HG02943 (cell line): ENCODE results near the gene HNRNPR.

Experiments
- ATAC-seq: cut with Tn5 transposase; IDR thresholded peaks from one replicate; pipeline ENCODE4 v1.9.1; 2021; ENCODE audit warnings: mild to moderate bottlenecking, low read depth, moderate library complexity; ENCODE audit not compliant: unreplicated experiment

HNRNPR gene

DNA sequence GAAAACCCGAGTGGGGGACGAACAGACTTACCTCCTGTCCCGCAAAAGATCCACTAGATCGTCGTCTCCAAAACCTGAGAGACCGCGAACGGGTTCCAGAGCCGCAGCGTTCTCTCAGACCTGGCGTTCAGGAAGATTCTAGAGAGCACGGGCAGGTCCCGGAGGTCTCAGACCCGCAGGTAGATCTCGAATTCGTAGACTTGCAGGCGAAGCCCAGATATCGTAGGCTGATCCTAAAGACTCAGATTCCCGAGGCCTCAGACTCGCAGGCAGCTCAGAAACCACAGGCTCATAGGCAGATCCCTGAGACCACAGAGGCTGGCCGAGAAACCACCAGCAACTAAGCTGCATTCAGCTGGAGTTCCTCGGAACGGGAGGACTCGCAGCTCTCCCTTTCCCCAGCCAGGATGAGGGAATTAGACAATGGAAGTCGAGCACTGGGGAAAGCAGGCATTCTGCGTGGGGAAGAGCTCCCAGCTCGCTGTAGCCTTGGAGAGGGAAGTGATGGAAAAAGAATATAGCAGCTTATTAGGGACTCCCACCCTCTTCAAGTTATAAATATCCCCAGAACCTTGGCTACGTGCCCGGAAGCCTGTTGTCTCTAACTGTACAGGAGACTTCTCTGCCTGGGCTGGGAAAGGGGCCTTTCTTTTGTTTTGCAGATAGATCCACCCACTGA lies 25.4 kb upstream of the HNRNPR start, which contains the start of gene ZNF436:
TSS of gene ZNF436 (minus strand) at position 502 of the 679 bp plus-strand sequence. CDS start 1,831 bp downstream, outside the sequence.
- ATAC-seq = no peak

- ATAC-seq = peak; percentile 76
These were observed 24.7 kb upstream of the HNRNPR start for GRCh38 chr1:23368562-23369334.

DNA sequence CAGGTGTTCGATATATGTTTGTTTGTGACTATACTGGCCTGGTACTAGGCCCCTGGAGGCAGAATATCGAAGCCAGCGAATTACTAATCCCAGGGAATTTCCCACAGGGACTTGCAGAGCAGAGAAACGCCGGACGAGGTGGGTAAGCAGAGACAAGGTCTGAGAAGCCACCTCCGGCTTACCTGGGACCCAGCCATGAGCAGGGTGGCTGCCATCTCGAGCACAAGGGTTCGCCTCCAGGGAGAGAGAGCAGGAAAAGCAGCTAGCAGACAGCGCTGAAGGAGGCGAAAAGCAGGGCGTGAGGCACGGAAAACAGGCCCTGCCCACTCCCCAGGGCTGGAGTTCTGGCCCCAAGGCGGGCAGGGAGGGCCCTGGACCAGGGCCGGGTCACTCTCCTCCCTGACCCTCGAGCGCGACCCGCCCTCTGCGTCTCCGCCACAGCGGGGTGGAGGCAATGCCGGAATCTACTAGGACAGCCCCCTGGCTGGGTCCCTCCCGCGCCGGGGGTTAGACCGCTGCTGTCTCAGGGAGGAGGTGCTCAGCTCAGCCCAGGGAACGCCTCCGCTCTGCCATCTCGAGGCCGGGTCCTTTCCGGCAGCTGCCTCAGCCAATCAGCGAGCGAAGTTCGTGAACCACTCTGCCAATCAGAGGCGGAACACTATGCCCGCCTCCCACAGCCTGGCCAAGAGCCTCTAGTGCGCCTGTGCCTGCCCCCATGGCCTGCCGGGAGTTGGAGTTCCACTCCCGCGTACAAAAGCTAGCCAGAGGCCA lies 23.9 kb upstream of the HNRNPR start:
- ATAC-seq = peak; percentile 88

DNA sequence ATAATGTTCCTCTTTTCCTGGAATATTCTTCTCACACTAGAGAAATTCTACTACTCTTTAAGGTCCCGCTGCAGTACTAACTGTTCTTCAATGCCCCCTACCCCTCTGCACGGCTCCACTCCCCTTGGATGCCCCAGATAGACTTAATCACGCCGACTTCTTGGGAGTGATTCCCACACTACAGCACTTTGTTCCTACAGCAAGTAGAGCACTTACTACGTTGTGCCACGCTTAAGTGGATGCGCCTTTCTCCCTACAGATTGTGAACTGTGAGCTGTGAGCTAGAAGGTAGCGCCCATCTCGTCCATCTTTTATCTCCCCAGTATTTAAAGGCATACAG lies 23.3 kb upstream of the HNRNPR start:
- ATAC-seq = no peak

DNA sequence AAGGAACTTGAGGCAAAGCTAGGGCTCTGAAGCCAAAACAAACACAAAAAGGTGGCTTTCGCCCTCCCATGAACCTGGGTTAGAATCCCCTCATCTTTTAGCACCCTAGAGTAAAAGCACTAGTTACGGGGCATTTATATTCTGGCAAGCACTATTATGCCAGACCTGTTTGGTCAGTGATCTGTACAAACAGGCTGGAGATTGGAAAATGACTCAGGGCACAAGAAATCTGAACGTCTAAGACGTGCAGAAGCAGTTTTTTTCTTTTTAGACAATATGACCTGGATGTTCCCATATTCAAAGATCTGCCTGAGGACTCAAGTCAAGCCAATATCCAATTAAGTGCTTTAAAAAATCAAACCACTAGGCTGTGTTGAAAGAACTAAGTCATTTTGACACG lies 22.5 kb upstream of the HNRNPR start:
- no peak for ATAC-seq

DNA sequence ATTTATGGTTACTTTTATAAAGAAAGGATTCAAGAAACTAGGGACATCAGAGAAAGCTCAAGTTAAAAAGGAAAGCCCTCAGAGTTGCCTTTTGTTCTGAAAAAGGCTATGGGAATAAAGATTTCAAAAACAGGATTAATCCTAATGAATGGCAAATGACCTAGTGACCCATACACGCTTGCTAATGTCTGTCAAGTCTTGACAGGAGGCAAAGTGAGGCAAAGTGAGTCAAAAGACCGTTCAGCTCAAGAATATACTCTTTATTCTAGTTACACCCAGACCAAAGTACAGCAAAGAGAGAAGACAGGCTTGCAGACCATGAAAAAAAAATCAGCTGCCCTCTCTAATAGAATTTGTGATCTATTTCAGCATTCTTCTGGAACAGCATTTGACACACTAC lies 22.1 kb upstream of the HNRNPR start:
- ATAC-seq = no peak

DNA sequence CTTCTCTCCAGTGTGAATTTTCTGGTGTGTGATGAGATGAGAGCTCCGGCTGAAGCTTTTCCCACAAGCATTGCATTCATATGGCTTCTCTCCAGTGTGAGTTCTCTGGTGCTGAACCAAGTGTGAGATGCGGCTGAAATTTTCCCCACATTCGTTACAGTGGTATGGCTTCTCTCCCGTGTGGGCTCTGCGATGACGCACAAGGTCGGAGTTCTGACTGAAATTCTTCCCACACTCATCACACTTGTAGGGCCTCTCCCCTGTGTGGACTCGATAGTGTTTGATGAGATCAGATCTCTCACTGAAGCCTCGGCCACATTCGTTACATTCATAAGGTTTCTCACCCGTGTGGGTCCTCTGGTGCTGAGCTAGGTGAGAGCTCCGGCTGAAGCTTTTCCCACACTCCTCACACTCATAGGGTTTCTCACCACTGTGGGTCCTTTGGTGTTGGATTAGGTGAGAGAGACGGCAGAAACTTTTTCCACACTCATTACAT lies 18.2 kb upstream of the HNRNPR start:
- no peak for ATAC-seq

DNA sequence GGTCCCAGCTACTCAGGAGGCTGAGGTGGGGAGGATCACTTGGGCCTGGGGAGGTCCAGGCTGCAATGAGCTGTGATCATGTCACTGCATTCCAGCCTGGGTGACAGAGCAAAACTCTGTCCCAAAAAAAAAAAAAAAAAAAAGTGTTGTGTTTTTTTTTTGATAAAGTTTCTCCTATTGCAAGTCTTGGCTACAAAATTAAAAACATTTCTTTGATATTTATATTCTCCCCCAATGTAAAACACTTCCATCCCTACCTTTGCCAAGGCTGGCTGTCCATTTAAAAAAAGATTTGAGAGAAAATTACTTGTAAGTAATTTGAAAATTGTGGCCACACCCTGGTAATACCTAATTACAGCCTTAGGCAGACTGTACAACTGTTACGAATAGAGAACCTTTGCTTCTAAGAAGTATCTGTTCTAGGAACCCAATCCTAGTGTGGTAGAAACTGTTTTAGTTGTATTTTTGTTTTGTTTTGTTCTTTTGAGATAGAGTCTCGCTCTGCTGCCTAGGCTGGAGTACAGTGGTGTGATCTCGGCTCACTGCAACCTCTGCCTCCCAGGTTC lies 14.3 kb upstream of the HNRNPR start:
- ATAC-seq = no peak

DNA sequence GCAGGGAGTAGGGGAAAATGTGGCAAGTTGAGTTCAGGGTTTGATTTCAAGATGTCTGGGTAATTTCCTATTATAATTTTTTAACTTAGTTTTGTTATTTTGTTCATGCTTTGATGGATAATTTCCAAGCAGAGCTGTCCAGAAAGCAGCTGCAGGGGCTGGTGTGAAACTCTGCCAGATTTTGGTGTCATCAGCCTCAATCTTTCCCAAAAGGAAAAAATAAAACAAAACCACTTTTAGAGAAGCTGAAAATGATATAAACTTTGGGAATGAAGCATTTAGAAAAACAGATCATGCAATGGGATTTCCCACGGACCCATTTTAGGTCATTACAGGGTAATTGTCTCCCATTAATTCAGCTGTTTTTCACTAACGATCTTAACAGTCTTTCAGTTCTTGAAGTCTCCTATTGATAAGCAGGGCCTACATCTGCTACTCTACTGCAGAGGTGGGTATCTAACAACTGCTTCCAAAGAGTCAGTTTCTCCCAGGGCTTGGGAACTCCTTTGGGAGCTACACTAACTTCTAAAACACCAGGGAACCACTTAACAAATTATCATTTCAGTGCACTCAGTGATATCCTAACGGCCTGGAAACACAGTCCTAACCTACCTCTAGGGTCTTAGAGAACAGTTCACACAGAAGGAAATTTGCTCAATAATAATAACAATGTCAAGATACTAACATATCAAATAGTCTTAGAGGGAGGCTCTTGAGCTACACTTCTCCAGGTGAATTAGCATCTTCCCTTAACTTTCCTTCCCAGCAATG lies 13.2 kb upstream of the HNRNPR start:
- no peak for ATAC-seq

DNA sequence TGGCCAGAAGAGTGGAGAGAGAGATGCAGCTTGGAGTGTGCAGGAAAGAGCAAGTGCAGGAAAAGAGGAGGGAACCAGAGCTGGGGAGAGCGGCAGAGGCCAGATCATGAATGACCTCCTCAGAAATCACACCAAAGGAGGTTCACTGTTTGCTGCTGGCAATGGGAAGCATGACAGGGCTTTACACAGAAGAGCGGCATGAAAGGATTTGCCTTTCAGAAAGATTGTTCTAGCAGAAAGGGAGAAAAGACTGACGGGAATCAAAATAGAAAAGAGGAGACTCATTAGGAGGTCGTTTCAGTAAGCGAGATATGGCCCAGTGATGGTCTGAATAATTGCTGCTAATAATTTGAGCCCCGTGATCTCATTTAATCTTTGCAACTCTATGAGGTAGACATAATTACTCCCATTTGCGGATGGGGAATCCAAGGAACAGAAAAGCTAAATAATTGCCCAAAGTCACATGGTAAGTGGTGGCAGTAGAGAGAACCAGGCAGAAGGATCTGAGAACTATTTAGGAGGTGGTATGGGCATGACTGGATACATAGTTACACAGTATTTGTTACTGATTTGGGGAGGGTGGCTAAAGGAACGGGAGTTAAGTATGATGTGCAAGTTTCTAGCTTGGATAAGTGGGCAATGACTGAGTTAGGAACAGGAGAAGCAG lies 12.5 kb upstream of the HNRNPR start:
- ATAC-seq = no peak

- ATAC-seq = no peak
These were observed 10.2 kb upstream of the HNRNPR start for GRCh38 chr1:23354245-23354644.

- ATAC-seq = no peak
These were observed 8.1 kb upstream of the HNRNPR start for GRCh38 chr1:23352096-23352695.

GRCh38 chr1:23345920-23346319 lies 1.8 kb upstream of the HNRNPR start:
- no peak for ATAC-seq

DNA sequence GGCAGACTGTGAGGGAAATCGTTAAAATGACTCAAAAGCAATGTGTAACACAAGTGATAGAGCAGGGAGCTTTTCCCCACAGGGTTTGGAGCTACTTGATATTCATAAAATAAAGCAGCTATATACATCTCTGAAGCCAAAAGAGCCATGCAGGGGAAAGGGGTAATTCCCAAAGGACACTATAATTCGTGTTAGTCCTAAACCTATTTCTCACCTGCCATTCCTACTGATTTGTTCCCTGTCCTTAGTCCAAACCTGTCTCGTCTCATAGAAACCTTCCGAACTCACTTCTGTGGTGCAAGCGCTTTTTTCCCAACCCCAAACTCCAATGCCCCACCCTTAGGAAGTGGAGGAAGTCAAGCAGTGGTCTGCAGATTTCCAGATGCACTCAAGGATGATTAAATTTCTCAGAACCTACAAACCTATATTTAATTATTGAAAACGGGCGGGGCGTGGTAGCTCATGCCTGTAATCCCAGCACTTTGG lies 946 bp upstream of the HNRNPR start:
- no peak for ATAC-seq

- ATAC-seq = no peak
These were observed 618 bp downstream of the HNRNPR start for GRCh38 chr1:23343221-23344110.

DNA sequence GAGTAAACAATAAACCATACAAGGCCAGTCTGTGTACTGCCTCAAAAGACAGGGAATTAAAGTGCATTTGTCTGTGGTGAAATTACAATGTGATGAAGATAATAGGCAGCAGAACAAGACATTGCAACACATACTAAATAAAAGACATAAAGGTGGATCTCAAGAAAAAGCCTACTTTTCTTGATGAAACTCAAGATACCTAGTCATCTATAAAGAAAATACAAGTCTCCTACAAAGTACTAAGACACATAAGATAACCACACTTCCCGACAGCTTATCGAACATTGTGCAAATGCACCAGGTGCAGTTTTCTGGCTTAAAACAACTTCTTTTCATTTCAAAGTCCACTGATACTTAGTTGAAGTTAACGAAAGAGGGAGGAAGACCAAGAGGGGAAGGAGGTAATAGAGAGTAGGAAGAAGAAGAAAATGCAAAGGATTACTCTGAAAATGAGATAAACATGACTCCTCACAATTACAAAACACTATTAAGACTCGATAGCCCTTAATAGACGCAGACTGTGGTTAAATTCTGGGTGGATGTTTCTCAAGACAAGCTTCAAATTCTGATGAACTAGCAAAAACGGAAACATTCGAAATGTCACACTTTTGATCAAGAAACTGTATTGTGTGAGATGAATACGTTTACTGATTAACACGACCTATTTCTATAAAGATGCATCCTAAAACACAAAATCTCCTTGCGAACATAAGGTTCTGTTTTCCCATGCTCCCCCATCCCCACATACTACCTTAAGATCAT lies 2.0 kb downstream of the HNRNPR start:
- no peak for ATAC-seq

DNA sequence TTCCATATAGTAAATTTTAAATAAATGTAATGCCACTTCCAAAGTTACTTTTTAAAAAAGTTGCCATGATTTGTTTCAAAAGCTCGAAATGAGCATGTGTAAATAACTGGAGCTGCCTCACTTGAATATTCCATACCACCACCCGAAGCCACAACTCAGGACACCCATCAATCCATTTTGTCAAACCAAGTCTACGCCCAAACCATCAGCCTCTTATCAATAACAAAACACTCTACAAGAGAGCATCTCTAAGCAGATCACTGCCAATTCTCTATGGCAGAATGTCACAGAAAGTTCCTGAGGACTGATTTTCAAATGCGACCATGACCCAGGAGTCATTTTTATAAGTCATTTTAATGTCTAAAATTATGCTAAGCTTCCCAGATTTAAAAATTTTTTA lies 4.5 kb downstream of the HNRNPR start:
- ATAC-seq = no peak
